ENCODE measurements around the gene OTOG.
"Not testable (repeated sequence)": the region's sequence is repeated elsewhere in the genome, so short reads cannot be mapped to it uniquely, and the experiment has no call there.

The OTOG gene

DNA sequence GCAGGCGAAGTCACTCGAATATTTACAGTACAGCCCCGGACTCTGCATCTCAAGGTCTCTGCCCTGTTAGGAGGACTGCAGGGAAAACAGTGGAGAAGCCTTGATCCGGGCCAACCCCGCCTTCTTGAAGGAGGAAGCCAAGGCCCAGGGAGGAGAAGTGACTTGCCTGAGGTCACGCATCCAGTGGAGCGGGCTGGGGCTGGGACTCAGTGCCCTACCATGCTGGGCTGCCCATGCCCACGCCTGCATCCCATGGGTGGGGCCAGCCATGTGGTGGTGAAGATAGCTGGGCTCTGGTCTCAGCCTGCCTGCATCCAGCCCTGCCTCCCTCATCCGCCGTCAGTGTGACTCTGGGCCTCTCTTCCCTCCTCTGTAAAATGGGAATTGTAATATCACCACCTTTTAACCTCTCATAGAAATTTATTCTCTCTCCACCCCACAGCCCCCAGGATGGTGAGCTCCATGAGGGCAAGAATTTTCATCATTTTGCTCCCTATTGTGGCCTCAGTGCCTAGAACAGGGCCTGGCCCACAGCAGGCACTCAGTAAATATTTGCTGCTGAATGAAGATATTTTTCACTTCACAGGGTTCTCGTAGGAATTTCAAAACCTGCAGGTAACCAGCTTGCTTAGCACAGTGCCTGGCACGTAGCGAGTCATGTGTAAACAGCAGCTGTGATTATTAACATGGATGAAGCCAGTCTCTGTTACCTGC is 57.3 kb downstream of the OTOG start:
- DNase-seq (ENCODE audit: low read depth) = no peak

DNA sequence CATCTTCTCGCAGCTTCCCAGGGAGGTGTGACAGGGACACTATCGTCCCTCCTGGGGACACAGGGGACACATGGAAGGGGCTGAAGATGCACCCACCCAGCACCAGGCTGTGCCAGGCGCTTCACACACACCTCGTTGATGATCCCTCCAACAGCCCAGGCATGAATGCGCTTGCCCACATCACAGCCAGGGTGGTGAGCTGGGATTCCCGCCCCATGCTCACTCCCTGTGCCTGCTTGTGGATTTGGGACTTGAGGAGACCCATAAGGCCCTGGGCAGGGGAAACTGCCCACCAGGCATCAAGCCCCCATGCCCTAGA is 57.8 kb downstream of the OTOG start:
- DNase-seq (ENCODE audit: low read depth) = no peak

DNA sequence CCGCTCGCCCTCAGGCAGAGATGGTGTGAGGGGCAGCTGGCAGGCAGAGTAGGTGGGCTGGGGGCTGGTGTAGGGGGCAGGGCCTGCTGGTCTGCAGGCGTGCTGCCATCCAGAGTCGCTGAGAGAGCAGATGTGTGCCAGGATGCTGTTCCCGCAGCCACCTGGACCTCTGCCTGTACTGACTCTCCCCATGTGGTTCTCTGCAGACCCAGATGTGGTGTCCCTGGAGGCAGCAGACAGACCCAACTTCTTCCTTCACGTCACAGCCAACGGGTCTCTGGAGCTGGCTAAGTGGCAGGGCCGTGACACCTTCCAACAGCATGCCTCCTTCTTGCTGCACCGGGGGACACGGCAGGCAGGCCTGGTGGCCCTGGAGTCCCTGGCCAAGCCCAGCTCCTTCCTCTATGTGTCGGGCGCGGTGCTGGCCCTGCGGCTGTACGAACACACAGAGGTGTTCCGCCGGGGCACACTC is 58.6 kb downstream of the OTOG start:
- no peak for DNase-seq (ENCODE audit: low read depth)

DNA sequence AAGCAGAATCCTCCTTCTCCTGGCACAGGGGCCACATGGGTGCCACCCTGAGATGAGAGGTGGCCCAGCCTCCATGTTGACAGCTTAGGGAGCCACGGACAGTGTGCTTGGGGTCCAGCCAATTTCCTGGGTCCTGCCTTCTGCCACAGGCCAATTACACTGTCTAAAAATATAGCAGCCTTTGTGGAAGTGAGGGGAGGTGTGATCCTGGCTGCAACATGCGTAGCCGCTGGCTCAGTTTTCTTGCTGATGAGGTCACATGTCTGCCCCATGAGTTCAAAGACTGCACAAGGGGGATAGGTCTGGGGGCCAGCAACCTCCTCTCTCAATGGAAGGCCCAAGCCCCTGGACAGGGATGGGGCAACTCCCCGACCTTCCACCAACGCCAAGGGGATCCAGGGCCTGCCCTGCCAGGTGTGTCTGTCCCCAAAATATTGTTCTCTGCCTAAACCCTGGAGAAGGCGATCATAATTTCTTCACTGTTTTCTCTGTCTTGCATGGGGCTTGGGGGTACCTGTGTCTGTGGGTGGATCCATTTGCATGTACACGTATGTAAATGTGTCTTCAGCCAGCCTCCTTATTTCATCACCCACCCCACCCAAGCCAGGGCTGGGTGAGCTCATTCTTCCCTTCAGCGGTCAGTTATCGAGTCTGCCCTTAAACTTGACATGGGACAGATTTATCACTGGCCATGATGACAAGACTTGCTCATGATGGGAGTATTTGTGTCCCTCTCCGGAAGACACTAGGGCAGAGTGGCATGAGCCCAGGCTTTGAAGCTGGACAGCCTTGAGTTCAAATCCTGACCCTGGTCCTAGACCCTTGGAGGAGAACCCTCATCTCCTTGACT is 59.4 kb downstream of the OTOG start:
- no peak for DNase-seq (ENCODE audit: low read depth)

DNA sequence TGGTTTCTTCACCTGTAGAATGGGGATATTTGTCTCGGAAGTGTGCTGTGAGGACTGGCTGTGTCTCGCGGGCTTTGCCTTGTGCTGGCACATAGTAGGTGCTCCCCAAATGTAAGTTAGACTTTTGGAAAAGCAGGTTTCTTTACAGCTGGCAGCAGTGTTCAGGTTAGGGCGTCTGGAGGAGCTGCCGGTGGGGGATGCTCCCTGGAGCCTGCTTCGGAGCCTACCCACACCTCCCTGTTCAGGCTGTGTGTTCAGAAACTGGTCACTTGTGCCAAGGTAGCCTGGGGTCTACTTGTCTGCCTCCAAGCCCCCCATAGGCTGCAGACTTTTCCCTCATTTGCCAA is 60.0 kb downstream of the OTOG start:
- DNase-seq (ENCODE audit: low read depth) = no peak

DNA sequence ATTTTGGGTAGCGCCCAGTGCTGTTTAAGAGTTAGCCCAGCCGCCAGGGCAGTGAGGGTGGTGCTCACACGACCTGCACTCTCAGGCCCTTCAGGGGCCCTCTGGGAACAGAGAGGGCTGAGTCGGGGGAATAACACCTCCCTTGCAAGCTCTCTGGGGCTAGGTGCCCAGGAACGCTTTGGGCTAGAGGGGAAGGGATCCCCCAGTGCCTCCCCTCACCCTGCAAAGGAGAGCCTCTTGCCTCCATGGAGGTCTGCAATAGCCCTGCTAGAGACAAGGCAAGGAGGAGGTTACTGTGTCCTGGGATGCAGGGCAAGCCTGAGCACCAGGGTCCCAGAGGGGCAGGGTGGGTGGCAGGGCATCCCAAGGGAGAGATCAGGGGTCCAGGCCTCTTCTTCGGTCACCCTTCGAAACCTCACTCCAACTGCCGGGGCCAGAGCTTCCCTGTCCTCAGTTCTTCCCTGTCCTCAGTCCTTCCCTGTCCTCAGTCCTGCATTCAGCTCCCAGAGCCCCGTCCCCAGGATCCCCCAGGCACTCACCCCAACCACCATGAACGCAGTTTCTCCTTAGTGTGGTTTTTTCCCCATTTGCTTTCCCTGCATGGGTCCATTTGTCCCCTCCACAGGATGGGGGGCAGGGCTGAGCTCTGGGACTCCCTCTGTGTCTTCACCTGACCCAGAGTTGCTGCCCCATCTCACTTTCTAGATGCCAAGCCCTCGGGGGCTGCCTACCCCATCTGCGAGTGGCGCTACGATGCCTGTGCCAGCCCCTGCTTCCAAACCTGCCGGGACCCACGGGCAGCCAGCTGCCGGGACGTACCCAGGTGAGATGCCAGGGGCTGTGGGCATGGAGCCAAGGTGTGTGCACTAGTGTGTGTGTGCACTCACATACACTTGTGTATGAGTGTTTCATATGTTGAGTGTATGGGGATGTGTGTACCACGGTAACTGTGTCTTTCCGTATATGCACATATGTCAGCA is 60.8 kb downstream of the OTOG start:
- DNase-seq (ENCODE audit: low read depth) = no peak

DNA sequence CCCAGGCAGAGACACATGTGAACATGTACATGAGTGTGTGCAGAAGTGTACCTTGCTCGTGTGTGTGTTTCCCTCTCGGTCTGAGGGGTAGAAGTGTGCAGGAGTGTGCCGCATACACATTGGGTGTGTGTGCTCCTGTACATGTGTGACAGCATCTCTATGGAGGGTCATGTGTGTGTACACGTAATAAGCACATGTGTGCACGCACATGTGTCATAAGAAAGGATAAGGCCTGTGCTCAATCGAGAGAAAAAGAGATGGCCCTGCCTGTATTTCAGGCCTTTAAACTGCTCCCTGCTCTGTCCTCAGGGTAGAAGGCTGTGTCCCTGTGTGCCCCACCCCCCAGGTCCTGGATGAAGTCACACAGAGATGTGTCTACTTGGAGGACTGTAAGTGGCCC is 61.8 kb downstream of the OTOG start:
- no peak for DNase-seq (ENCODE audit: low read depth)

DNA sequence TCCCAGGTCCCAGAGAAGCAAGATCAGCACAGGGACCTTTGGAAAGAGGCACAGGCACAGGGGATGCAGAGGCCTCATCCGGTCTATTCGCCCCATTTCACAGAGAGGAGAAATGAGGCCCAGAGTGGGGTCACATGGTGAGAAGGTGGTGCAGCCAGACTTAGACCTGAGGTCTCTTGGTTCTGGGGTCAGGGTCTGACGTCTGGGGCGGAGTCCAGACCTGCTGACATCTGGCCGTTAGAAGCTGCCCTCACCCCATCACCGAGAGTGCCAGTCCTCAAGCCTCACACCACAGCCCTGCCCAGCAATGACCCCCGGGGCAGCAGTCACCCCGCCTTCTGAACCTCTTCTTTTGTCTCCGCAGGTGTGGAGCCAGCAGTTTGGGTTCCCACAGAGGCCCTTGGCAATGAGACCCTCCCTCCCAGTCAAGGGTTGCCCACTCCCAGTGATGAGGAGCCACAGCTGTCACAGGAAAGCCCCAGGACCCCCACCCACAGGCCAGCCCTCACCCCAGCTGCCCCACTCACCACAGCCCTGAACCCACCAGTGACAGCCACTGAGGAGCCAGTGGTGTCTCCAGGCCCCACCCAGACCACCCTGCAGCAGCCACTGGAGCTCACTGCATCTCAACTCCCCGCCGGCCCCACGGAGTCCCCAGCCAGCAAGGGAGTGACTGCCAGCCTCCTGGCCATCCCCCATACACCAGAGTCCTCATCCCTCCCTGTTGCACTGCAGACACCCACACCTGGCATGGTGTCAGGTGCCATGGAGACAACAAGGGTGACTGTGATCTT is 62.4 kb downstream of the OTOG start:
- no peak for DNase-seq (ENCODE audit: low read depth)

DNA sequence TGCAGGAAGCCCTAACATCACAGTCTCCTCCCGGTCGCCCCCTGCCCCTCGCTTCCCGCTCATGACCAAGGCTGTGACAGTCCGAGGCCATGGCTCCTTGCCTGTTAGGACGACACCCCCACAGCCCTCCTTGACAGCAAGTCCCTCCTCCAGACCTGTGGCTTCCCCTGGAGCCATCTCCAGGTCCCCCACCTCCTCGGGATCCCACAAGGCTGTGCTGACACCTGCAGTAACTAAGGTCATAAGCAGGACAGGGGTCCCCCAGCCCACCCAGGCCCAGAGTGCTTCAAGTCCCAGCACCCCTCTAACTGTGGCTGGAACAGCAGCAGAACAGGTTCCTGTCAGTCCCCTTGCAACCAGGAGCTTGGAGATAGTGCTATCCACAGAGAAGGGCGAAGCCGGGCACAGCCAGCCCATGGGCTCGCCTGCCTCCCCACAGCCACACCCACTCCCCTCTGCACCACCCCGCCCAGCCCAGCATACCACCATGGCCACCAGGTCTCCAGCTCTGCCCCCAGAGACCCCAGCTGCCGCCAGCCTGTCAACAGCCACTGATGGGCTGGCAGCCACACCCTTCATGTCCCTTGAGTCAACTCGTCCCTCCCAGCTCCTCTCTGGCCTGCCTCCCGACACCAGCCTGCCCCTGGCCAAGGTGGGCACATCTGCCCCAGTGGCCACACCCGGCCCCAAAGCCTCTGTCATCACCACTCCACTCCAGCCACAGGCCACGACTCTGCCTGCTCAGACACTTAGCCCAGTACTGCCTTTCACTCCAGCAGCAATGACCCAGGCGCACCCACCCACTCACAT is 63.2 kb downstream of the OTOG start:
- DNase-seq (ENCODE audit: low read depth) = no peak

DNA sequence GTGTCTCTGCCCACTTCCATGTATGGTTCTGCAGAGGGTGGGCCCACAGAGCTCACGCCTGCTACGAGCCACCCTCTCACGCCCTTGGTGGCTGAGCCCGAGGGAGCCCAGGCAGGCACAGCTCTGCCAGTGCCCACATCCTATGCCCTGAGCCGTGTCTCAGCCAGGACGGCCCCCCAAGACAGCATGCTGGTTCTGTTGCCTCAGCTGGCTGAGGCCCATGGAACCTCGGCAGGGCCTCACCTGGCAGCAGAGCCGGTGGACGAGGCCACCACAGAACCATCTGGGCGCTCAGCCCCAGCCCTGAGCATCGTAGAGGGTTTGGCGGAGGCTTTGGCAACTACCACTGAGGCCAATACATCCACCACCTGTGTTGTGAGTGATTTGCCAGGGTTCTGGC is 64.0 kb downstream of the OTOG start:
- no peak for DNase-seq (ENCODE audit: low read depth)

DNA sequence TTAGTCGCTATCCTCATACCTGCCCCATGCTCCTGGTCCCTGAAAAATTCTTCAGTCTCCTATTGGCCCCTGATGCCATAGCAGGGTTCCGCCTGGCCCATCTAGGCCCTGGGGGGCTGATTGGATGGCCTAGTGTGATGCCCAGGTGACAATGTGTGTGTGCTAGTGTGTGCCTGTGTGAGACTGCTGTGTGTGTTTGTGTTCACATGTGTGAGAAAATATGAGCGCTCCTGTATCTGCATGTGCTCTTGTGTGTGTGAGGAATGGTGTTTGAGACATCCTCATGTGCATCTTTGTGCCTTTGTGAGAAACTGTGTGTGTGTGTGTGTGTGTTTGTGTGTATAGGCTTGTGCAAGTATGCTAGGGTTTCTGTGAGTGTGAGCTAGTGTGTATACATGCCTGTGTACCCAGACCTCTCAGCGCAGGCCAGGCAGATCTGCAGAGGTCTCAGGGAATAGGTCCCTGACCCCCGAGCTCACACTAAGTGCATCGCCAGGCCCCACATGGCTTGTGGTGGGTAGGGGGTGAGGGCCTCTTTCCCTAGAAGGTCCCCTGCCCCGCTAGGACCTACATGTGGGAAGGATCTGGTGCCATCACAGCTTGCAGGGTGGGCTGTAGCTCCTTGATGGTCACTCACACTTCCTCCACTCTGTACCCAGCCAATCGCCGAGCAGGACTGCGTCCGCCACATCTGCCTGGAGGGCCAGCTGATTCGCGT is 64.6 kb downstream of the OTOG start:
- no peak for DNase-seq (ENCODE audit: low read depth)

DNA sequence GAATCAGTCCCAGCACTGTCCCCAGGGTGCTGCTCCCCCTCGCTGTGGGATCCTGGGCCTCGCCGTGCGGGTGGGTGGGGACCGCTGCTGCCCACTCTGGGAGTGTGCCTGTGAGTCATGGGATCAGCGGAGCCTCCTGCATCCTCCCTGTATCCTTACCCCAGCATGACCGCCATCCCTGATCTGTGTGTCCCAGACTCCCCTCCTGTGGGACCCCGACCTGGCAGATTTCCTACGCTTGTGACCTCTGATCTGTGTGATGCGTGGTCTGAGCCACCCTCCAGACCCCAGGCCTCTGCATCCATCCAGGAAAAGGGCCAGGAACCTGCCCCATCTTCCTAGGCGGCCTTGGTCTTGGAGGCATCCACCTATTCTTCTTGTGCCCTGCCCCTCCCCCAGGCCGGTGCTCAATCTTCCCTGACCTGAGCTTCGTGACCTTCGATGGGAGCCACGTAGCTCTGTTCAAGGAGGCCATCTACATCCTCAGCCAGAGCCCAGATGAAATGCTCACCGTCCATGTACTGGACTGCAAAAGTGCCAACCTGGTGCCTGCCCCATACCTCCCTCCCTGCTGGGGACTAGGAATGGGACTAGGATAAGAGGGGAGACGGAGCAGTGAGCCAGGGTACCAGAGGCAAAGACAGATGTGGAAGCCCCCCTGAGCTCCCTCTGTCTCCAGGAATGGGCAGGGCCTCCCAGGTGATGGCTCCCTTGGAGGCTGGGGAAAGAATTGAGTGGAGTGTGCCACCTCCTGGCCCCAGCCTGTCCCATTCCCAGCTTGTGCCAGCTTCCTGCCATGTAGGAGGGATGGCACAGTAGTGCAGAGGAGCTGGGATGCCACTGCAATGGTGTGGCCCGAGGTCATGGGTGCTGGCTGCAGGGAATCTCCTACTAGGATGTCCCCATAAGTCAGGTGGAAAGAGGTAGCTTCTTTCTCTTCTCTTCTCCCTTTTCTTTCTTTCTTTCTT is 65.4 kb downstream of the OTOG start:
- DNase-seq (ENCODE audit: low read depth) = no peak

DNA sequence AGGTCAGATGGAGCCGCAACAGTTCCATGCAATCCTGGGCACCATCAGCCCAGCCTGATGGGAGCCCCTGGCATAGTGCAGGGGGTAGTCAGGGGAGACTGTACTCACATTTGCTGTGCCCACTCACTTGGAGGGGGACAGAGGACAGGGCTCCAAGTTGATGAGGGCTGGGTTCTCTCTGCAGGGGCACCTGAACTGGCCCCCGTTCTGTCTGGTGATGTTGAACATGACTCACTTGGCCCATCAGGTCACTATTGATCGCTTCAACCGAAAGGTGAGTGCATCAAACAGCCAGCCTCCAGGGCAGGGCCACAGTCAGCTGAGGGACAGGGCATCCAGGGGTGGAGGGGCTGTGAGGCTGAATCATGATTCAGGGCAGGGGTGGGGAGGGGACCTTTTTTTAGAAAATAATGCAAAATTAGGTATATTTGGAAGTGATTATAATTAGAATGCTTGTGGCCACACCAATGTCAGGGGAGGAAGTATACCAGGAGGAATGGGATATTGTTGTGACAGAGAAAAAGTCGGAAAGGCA is 66.4 kb downstream of the OTOG start:
- no peak for DNase-seq (ENCODE audit: low read depth)

DNA sequence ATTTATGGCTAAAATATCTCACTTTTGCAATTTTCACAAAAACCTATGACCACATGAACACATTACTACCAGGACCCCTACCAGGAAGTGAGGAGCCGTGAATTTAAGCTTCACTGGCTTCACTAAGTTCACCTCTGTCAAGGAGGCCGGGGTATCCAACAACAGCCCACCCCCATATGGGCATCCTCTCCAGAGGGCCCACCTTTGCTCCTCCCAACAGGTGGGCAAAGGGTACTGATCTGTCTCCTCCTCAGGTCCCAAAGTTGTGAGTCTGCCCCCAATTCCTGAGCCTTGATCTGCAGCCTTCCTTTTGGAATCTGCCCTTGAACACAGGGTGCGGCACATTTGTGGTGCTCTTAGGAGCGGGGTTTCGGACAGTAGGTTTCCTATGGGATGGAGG is 66.9 kb downstream of the OTOG start:
- no peak for DNase-seq (ENCODE audit: low read depth)

DNA sequence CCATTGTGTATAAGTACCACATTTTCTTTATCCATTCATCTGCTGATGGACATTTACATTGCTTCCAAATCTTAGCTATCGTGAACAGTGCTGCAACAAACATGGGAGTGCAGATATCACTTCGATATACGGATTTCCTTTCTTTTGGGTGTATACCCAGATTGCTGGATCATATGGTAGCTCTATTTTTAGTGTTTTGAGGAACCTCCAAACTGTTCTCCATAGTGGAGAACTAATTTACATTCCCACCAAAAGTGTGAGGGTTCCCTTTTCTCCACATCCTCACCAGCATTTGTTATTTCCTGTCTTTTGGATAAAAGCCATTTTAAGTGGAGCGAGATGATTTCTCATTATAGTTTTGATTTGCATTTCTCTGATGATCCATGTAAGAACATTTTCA is 75.7 kb downstream of the OTOG start:
- DNase-seq (ENCODE audit: low read depth) = not testable (repeated sequence)

DNA sequence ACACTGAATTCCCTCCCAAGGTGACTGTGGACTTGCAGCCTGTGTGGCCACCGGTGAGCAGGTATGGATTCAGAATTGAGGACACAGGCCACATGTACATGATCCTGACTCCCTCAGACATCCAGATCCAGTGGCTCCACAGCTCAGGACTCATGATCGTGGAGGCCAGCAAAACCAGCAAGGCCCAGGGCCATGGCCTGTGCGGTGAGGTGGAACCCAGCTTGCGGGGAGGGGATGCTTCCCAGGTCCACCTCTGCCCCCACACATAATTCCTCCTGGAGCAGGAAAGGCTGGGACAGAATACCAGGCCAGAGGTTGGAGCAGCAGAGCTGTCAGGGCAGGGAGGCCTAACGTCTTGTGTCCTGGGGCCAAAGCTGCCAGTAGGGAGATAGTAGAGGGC is 82.1 kb downstream of the OTOG start:
- no peak for DNase-seq (ENCODE audit: low read depth)

DNA sequence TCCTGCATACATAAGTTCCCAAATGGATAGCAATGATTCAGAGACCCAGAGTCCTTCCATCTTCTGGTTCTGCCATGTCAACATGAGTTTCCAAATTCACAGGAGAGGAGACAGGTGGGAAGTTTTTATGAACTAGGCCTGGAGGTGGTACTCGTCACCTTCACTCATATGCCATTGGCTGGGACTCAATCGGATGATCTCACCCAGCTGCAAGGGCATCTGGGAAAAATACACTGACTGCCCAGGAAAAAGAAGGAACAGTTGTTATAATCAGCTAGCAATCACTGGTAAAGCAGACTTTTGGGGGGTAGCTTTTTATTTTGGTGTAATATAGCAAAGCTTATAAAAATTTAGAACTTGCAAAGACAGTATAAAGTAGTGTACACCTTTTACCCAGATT is 83.9 kb downstream of the OTOG start:
- no peak for DNase-seq (ENCODE audit: low read depth)

DNA sequence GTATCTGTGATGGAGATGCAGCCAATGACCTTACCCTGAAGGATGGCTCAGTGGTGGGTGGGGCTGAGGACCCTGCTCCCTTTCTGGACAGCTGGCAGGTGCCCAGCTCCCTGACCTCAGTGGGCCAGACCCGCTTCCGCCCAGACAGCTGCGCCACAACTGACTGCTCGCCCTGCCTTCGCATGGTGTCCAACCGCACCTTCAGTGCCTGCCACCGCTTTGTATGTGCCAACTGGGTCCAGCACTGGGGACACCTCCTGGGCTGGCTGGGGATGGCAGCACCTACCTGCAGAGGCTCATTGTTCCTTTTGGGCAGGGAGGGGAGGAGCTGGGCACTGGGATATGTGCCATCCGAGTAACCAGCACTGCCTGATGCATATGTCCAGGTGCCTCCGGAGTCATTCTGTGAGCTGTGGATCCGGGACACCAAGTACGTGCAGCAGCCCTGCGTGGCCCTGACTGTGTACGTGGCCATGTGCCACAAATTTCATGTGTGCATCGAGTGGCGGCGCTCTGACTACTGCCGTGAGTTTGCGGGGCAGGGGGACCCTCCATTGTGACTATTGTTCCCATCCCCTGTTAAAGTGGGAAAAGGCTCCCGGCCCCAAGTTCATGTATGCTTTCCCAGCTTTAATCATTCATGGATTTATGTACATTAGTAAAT is 84.8 kb downstream of the OTOG start:
- no peak for DNase-seq (ENCODE audit: low read depth)

Measured in stimulated activated CD4-positive, alpha-beta T cell treated with anti-CD3 and anti-CD28 coated beads, Interleukin-2, amount 100 ng/mL, for 4 hours (primary cell).